ENCODE data around the gene SYT2.

DNA sequence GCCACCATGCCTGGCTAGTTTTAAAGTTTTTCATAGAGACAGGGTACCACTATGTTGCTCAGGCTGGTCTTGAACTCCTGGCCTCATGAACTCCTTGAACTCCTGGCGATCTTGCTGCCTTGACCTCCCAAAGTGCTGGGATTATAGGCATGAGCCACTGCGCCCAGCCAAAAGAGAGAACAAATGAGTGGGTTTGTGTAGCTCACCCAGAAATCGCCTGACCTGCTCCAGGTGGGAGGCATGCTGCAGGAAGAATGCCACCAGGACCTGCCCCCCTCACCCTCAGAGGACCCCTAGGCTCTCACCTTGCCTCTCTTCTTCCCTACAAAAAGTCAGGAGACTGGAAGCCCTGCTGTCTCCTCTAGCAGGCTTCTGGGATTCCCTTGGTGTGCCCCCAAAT is 88.8 kb downstream of the SYT2 start:
- no peak for TF ChIP-seq RARB (CRISPR knock-in tag; IDR thresholded peaks at IDR 0.05)
- no peak for TF ChIP-seq ZC3H10 (CRISPR knock-in tag; IDR thresholded peaks at IDR 0.05)
- TF ChIP-seq, protein P1, sequence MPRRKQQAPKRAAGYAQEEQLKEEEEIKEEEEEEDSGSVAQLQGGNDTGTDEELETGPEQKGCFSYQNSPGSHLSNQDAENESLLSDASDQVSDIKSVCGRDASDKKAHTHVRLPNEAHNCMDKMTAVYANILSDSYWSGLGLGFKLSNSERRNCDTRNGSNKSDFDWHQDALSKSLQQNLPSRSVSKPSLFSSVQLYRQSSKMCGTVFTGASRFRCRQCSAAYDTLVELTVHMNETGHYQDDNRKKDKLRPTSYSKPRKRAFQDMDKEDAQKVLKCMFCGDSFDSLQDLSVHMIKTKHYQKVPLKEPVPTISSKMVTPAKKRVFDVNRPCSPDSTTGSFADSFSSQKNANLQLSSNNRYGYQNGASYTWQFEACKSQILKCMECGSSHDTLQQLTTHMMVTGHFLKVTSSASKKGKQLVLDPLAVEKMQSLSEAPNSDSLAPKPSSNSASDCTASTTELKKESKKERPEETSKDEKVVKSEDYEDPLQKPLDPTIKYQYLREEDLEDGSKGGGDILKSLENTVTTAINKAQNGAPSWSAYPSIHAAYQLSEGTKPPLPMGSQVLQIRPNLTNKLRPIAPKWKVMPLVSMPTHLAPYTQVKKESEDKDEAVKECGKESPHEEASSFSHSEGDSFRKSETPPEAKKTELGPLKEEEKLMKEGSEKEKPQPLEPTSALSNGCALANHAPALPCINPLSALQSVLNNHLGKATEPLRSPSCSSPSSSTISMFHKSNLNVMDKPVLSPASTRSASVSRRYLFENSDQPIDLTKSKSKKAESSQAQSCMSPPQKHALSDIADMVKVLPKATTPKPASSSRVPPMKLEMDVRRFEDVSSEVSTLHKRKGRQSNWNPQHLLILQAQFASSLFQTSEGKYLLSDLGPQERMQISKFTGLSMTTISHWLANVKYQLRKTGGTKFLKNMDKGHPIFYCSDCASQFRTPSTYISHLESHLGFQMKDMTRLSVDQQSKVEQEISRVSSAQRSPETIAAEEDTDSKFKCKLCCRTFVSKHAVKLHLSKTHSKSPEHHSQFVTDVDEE (CRISPR knock-in tag; IDR thresholded peaks at IDR 0.05), result no peak
- TF ChIP-seq ZFP30 (CRISPR knock-in tag; IDR thresholded peaks at IDR 0.05), result no peak
- TF ChIP-seq ZNF8 (CRISPR knock-in tag; IDR thresholded peaks at IDR 0.05), result no peak
- TF ChIP-seq, protein P2, sequence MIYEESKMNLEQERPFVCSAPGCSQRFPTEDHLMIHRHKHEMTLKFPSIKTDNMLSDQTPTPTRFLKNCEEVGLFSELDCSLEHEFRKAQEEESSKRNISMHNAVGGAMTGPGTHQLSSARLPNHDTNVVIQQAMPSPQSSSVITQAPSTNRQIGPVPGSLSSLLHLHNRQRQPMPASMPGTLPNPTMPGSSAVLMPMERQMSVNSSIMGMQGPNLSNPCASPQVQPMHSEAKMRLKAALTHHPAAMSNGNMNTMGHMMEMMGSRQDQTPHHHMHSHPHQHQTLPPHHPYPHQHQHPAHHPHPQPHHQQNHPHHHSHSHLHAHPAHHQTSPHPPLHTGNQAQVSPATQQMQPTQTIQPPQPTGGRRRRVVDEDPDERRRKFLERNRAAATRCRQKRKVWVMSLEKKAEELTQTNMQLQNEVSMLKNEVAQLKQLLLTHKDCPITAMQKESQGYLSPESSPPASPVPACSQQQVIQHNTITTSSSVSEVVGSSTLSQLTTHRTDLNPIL (CRISPR knock-in tag; IDR thresholded peaks at IDR 0.05; ENCODE audit: low read depth), result no peak
- TF ChIP-seq, protein P3, sequence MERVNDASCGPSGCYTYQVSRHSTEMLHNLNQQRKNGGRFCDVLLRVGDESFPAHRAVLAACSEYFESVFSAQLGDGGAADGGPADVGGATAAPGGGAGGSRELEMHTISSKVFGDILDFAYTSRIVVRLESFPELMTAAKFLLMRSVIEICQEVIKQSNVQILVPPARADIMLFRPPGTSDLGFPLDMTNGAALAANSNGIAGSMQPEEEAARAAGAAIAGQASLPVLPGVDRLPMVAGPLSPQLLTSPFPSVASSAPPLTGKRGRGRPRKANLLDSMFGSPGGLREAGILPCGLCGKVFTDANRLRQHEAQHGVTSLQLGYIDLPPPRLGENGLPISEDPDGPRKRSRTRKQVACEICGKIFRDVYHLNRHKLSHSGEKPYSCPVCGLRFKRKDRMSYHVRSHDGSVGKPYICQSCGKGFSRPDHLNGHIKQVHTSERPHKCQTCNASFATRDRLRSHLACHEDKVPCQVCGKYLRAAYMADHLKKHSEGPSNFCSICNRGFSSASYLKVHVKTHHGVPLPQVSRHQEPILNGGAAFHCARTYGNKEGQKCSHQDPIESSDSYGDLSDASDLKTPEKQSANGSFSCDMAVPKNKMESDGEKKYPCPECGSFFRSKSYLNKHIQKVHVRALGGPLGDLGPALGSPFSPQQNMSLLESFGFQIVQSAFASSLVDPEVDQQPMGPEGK (CRISPR knock-in tag; IDR thresholded peaks at IDR 0.05; ENCODE audit: borderline replicate concordance), result no peak

Measured in SK-N-SH treated with all-trans-retinoic acid at 6 μM for 48 hours (cell line).